Epidermal melanocyte (primary cell): ENCODE data around the gene NNAT.

Experiments used
- DNase-seq: peaks from one replicate; pipeline ENCODE4 v3.0.0; 2011; ENCODE audit warnings: low spot score; ENCODE audit not compliant: insufficient read length

NNAT gene

DNA sequence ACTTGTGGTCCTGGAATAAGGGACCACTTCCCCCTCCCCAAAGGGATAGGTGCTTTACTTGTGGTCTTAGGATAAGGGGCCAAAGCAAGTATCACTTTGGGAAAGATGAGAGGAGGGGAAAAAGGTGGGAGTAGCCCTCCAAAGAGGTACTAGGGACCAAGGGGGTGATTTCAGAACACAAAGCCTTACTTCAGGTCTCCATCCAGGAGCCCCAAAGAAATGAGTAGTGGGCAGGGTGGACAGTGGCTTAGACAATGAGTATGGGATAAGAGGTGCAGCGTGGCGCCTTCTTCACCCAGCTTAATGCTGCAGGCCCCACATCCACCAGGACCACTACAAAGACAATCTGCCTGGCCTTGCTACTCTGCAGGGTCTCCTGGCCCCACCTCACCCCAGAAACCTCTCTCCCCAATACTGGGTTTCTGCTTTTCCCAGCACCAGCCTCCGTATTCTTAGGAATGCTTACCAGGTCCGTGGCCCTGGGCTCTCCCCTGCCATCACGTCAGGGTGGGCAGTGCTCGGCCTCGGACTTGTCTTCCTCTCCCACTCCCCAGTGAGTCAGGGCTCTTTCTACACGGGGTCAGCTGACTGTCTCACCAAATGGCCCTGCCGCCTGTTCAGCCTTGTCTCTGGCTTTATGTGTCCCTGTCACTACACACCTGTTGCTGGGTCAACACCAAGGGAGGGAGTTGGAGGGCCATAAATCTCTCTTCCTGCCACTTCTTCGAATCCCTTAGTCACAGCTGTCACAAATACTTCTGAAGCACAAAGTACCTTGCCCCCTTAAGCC lies 3.1 kb downstream of the NNAT start:
- DNase-seq, result no peak

DNA sequence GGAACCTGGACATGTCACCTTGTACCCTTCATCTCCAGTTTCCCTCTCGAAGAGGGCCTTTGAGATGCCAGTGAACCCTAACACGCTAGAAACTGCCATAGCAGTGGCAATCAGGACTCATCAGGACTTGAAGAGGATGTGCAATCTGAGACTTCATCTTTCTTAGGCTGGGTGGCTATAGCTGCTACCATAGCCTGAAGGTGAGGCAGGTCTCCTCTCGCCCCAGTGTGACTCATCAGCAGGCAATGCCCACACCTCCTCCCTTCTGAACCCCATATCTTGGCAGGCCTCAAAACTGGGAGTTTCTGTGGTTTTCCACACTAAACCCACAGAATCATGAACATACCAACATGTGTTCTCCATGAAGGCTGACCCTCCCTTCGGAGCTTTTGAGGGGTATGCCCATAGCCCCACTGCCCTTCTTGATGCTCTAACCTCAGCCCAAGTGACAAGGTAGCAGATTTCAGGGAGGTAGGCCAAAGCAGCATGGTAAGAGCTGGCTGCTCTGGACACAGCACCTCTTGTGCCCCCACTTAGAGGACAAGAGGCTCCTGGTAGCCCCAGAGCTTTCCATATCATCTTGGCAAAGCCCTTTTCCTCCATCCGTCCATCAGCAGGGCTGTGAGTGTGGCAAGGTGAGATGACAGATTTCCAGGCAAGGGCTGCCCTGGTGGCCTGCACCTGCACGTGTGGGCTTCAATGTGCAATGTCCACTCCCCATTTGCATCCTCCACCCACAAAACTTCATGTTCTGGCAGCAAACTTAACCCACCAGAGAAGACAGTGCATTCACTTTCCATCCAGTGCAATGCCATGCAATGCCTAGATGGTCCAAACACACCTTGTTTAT lies 4.0 kb downstream of the NNAT start:
- no peak for DNase-seq

DNA sequence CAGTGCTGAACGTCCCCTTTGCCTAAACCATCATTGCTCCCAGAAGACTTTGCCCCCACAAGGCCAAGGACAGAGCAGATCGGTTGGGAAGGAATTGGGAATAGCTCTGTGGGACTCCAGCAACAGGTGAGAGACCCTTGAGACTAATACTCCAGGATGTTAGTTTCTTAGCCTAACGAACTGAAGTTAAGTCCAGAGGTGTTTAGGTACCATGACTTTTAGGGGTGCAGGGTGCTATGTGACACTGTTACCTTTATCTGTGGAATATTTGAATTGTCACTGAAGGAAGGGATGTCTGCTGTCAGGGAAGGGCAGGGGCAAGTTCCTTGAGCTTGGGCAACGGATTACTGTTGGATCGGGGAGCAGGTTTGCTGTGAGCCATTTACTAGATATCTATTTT lies 4.8 kb downstream of the NNAT start:
- DNase-seq, result no peak

DNA sequence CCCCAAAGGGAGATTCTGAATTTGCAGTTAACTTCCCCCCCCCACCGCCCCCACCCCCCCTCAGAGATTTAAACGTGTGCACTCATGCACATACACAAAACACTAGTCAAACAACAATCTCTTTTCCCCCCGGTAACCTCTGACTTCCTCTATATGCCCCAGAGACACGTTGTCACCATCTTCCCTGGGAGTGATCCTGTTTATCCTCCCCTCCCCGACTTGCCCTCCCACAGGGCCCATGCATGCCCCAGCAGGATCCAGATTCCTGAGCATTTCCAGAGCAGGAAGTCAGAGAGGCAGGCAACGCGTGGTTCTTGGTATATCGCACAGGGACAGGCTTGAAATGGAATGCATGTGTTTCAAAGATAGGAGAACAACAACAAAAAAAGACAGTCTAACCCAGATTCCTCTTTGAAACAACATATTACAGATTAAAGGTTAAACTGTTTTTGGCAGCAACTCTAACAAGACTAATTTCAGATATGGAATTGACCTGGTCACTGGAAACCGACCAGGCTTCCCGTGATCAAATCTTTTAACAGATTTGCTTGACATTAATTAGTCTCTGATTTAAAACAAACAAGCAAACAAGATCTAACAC lies 5.3 kb downstream of the NNAT start:
- peak; percentile 77 for DNase-seq

GRCh38 chr20:37526839-37527637 lies 6.0 kb downstream of the NNAT start:
- DNase-seq, result no peak

- DNase-seq, result peak; percentile 95
These were observed 6.8 kb downstream of the NNAT start, which contains the start of gene BLCAP for GRCh38 chr20:37527638-37528445. TSS of gene BLCAP (minus strand) at chr20:37527876. CDS start at chr20:37519174, 8,702 bp downstream.

- no peak for DNase-seq
These were observed 7.6 kb downstream of the NNAT start for GRCh38 chr20:37528446-37529213.

DNA sequence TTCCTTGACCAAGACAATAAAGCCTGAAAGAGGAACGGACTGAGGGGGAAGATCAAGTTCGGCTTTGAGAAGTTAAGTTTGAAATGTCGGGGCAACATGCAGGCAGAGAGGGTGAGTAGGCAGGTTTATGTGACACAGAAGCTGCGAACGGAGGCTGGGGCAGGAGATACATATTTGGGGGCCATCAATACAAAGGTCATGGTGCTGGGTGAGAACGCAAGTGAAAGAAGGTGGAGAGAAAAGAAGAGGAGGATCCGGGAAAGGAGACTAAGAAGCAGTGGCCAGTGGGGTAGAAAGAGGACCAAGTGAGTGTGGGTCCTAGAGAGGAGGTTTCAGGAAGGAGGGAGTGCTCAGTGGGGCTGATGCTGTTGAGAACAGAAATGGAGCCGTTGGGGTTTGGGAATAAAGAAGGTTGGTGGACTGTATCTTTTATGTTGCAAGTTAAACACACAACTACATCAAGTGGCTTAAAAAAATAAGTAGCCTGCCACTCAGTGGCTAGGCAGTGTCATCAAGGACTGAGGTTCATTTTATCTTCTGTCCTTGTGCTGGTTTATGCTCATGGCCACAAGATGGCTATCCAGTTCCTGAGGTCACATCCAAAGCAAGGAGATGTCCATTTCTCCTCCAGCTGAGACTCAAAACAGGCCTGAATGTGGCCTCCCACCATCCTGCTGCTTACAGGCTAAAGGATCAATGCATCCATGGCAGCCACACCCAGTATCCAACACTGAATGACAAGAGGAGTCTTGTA lies 8.3 kb downstream of the NNAT start:
- no peak for DNase-seq

DNA sequence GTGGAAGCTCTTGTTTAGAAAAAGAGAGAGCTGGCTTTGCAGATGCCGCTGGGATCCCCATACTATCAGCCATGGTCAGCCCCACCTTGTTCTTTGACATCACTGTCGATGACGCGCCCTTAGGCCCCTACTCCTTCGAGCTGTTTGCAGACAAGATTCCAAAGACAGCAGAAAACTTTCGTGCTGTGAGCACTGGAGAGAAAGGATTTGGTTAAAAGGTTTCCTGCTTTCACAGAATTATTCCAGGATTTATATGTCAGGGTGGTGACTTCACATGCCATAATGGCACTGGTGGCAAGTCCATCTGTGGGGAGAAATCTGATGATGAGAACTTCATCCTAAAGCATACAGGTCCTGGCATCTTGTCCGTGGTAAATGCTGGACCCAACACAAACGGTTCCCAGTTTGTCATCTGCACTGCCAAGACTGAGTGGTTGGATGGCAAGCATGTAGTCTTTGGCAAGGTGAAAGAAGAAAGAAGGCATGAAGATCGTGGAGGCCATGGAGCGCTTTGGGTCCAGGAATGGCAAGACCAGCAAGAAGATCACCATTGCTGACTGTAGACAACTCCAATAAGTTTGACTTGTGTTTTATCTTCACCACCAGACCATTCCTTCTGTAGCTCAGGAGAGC lies 9.0 kb downstream of the NNAT start:
- DNase-seq, result no peak

DNA sequence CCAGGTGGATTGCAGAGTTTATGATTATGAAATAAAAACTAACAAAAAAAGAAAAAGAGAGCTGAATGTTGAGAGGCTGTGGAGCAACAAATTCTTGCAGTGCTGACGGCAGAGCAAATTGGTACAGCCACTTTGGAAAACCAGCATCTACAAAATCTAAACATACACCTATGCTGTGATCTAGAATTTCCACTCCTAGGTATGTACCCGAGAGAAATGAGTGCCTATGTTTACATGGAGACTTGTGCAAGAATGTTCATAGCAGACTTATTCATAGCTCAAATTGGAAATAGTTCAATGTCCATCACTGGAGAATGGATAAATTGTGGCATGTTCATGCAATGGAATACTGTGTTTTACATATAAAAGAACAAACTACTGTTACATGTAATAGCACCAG lies 9.6 kb downstream of the NNAT start:
- no peak for DNase-seq

DNA sequence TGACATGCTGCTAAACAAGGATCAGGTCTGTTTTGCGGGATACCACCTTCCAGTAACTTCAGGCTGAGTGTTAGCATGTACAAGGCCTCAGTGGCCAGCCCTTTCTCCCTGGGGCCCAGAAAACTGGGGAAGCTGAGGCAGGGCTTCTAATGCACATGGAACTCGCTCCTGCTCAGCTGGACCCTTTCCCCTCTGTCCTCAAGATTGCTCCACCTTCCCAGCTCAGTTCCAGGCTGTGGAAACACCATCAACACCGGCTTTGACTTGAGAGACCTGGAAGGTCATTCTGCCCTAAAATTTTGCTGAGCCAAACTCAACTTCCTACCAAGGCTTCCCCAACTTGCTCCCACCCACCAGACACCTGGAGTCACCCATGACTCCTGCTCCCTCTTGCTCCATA lies 10.8 kb downstream of the NNAT start:
- DNase-seq, result no peak

- DNase-seq, result no peak
These were observed 12.2 kb downstream of the NNAT start for GRCh38 chr20:37533154-37533715.

DNA sequence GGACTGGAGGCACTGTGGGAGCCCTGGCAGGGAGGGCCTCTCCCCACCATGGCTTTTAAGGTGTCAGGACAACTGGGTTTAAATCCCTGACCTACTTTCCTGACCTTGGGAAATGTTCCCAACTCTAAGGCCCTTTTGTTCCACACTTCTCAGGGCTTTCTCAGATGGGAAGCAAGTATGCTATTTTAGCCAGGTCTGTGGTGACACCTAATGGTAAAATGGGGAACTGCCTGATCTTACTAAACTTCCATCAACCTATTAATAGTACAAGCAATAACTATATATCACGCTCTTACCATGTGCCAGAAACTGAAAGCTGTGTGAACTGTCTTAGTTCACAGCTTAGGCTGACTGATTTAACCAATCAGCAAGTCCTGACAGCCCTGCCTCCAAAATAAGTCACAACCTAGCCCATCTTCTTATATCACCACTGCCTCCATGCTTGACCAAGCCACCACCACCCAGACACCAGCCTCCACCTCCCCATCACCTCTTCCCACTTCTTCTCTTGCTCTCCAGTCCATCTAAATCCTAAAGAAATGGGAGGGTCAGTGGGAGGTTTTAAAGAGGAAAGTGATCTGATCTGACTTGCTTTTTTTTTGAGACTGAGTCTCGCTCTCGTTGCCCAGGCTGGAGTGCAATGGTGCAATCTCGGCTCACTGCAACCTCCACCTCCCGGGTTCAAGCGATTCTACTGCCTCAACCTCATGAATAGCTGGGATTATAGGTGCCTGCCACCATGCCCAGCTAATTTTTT lies 13.5 kb downstream of the NNAT start:
- peak; percentile 71 for DNase-seq

- no peak for DNase-seq
These were observed 14.5 kb downstream of the NNAT start for GRCh38 chr20:37535443-37536132.

DNA sequence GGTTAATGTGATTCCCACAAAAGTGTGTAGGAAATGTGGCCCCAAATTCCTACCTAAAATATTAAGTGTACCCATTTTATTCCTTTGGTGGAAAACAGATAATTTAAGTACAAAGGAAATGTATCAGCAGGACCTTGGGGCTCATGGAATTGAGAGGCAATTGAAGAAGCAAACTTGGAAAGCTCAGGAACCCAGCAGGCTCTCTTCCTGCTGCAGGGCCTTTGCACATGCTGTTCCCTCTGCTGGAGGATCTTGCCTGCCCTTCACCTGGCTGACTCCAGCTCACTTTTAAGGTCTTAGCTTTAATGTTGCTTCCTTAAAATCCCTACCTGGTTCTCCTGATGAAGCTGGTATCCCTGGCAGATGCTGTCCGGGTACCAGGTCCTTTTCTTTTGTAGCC lies 16.5 kb downstream of the NNAT start:
- DNase-seq, result no peak

- DNase-seq, result no peak
These were observed 17.0 kb downstream of the NNAT start for GRCh38 chr20:37538003-37538402.

DNA sequence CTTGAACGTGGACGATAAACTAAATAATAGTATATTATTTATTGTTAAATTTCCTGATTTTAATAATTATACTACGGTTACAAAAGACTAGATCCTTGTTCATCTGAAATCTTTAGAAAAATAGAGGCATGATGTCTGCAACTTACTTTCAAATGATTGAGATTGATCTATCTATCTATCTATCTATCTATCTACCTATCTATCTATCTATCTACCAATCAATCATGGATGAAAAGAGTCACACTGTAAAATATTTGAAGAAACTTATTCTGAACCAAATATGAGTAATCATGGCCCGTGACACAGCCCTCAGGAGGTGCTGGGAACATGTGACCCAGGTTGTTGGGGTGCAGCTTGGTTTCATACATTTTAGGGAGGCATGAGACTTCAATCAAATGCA lies 18.4 kb downstream of the NNAT start:
- DNase-seq, result no peak
